Left colon (tissue), 2 donors: ENCODE results near the gene MORN5. TPM values are rescaled to one million over a fixed set of nuclear protein-coding genes. Genes with fewer than 3 reads are reported as not detected.

Source experiments
- ATAC-seq: fragments of 200-7000 bp; cut with Tn5 transposase; one replicate; pipeline ENCODE4 v1.9.1; 2020; ENCODE audit warnings: mild to moderate bottlenecking, moderate library complexity
- DNase-seq, 2 donors: peaks; one replicate each; pipeline ENCODE4 v3.0.0-alpha.2; 2020
- intact Hi-C, 2 donors: fragments of 100-400 bp; cut with DNase I in 1 of 2; cut with micrococcal nuclease in 1 of 2; formaldehyde crosslinking; loops; one replicate each; pipeline versions ENCODE4 v1.11.2 to v1.14.0; 2022; cut with DNase I, micrococcal nuclease
- total RNA-seq, 2 donors: library from RNA; stranded (reverse); fragmentation: NEBNext Ultra II Directional; extraction: Animal tissue kit (Norgen Biotek cat#: 25700); gene quantifications; one replicate each; pipeline ENCODE4 v1.2.1, GENCODE V29; 2021
- donor health status: DM: no; HTN: no; CAD: no.
- donor health status: DM: yes; HTN: yes; CAD: no.

MORN5 gene
- total RNA-seq, 2 donors from 2014 or later = 4.0 TPM; not detected in 1

GRCh38 chr9:122219856-122220672, 60.4 kb downstream of the MORN5 start:
- DNase-seq (no peak), ATAC-seq (peak; percentile 21)
- intact Hi-C loops = no loop called here

GRCh38 chr9:122220673-122221182, 61.0 kb downstream of the MORN5 start:
- DNase-seq = no peak
- no peak for ATAC-seq
- intact Hi-C loops = no loop called here

- intact Hi-C loops = no loop called here
- ATAC-seq = no peak
- no peak for DNase-seq
Measured at GRCh38 chr9:122221183-122221811, 61.6 kb downstream of the MORN5 start.

GRCh38 chr9:122222791-122223190, 63.1 kb downstream of the MORN5 start:
- DNase-seq (no peak), ATAC-seq (no peak)
- intact Hi-C loops = no loop called here

GRCh38 chr9:122223435-122223834, 63.7 kb downstream of the MORN5 start:
- DNase-seq (no peak), ATAC-seq (no peak)
- intact Hi-C loops = no loop called here

GRCh38 chr9:122225312-122226141, 65.8 kb downstream of the MORN5 start:
- intact Hi-C loops = no loop called here
- ATAC-seq = no peak
- DNase-seq = no peak

- ATAC-seq (no peak), DNase-seq (no peak)
- intact Hi-C loops = no loop called here
Measured at GRCh38 chr9:122226142-122226757, 66.5 kb downstream of the MORN5 start.

- intact Hi-C loops = no loop called here
- no peak for DNase-seq
- no peak for ATAC-seq
Measured at GRCh38 chr9:122226758-122227574, 67.3 kb downstream of the MORN5 start.

- ATAC-seq = no peak
- no peak for DNase-seq
- intact Hi-C loops = no loop called here
Measured at GRCh38 chr9:122227575-122227900, 67.8 kb downstream of the MORN5 start.

- intact Hi-C loops = no loop called here
- DNase-seq (no peak), ATAC-seq (no peak)
Measured at GRCh38 chr9:122228191-122228567, 68.5 kb downstream of the MORN5 start.

- DNase-seq (no peak), ATAC-seq (no peak)
- intact Hi-C loops = no loop called here
Measured at GRCh38 chr9:122228568-122229484, 69.1 kb downstream of the MORN5 start, which contains the start of gene LHX6. TSS of gene LHX6 (minus strand) at chr9:122228957. CDS start at chr9:122228740, 217 bp downstream.

GRCh38 chr9:122229485-122229837, 69.8 kb downstream of the MORN5 start:
- no peak for DNase-seq
- intact Hi-C loops = no loop called here
- no peak for ATAC-seq

GRCh38 chr9:122232796-122233306, 73.1 kb downstream of the MORN5 start:
- DNase-seq (no peak), ATAC-seq (no peak)
- intact Hi-C loops = no loop called here

GRCh38 chr9:122234022-122234748, 74.5 kb downstream of the MORN5 start:
- no peak for DNase-seq
- intact Hi-C loops = no loop called here
- ATAC-seq = no peak

- ATAC-seq (no peak), DNase-seq (no peak)
- intact Hi-C loops = no loop called here
Measured at GRCh38 chr9:122236681-122237080, 77.0 kb downstream of the MORN5 start.

GRCh38 chr9:122239722-122240121, 80.0 kb downstream of the MORN5 start:
- ATAC-seq (no peak), DNase-seq (no peak)
- intact Hi-C loops = no loop called here

GRCh38 chr9:122244349-122244748, 84.6 kb downstream of the MORN5 start:
- no peak for DNase-seq
- intact Hi-C loops = no loop called here
- no peak for ATAC-seq
